GM12865 (cell line): ENCODE results near the gene AHI1.

Experiments used
- DNase-seq: peaks from one replicate; pipeline ENCODE4 v3.0.0; 2010; ENCODE audit warnings: low read depth
- H3K4me3 ChIP-seq: 2 replicates; pipeline ENCODE4 v1.5.1; 2011; ENCODE audit warnings: mild to moderate bottlenecking, low read depth, low read length, control low read depth
- CTCF ChIP-seq: IDR thresholded peaks from 2 replicates; pipeline ENCODE4 v1.5.1; 2011; ENCODE audit warnings: low read length, control low read depth, low read depth, inconsistent platforms; ENCODE audit not compliant: insufficient read depth; ENCODE audit errors: missing control alignments

Gene AHI1

GRCh38 chr6:135479601-135480000 is 17.9 kb downstream of the AHI1 start:
- no peak for DNase-seq
- no peak overlapping the region for H3K4me3 ChIP-seq
- no peak for TF ChIP-seq CTCF

GRCh38 chr6:135478626-135479025 is 18.9 kb downstream of the AHI1 start:
- no peak for DNase-seq
- no peak overlapping the region for H3K4me3 ChIP-seq
- no peak for TF ChIP-seq CTCF

- TF ChIP-seq CTCF: no peak
- DNase-seq: no peak
Measured at GRCh38 chr6:135475292-135475886, 22.2 kb downstream of the AHI1 start.

GRCh38 chr6:135474362-135474761 is 23.2 kb downstream of the AHI1 start:
- TF ChIP-seq CTCF: no peak
- no peak overlapping the region for H3K4me3 ChIP-seq
- no peak for DNase-seq

More at GRCh38 chr6:135475292-135475886, 22.2 kb downstream of the AHI1 start:
- no peak overlapping the region for H3K4me3 ChIP-seq

GRCh38 chr6:135465903-135466302 is 31.6 kb downstream of the AHI1 start:
- DNase-seq: peak; percentile 24
- TF ChIP-seq CTCF: no peak
- no peak overlapping the region for H3K4me3 ChIP-seq

- DNase-seq: peak; percentile 28
- TF ChIP-seq CTCF: no peak
- no peak overlapping the region for H3K4me3 ChIP-seq
Measured at GRCh38 chr6:135465307-135465706, 32.2 kb downstream of the AHI1 start.

- DNase-seq: peak; percentile 48
- no peak for TF ChIP-seq CTCF
- no peak overlapping the region for H3K4me3 ChIP-seq
Measured at GRCh38 chr6:135464634-135465033, 32.9 kb downstream of the AHI1 start.
